ENCODE measurements around the gene DGKI.

- TF ChIP-seq SUZ12 (IDR thresholded peaks at IDR 0.05; ENCODE audit: extremely low read depth, insufficient read depth, insufficient read length) (no peak), YY1 (IDR thresholded peaks at IDR 0.05; ENCODE audit: insufficient read depth, insufficient read length) (no peak)
Measured at GRCh38 chr7:137757146-137757925, 89.4 kb downstream of the DGKI start.

Data from NT2/D1 (cell line).